Neuron (in vitro differentiated cells): ENCODE measurements around the gene HS6ST3.

Source experiments
- H2AFZ ChIP-seq: one replicate; pipeline ENCODE4 v1.6.1; 2013; ENCODE audit warnings: low read depth, mild to moderate bottlenecking, inconsistent platforms, low read length, moderate library complexity
- H3K27me3 ChIP-seq: one replicate; pipeline ENCODE4 v1.6.1; 2013; ENCODE audit warnings: low read length; ENCODE audit not compliant: insufficient read depth
- H3K36me3 ChIP-seq: one replicate; pipeline ENCODE4 v1.6.1; 2013; ENCODE audit warnings: low read length; ENCODE audit not compliant: insufficient read depth
- H3K4me1 ChIP-seq: one replicate; pipeline ENCODE4 v1.6.1; 2013; ENCODE audit warnings: low read length; ENCODE audit not compliant: insufficient read depth
- H3K4me3 ChIP-seq: 2 replicates; pipeline ENCODE4 v1.5.1; 2013; ENCODE audit warnings: mild to moderate bottlenecking, low read length, moderate library complexity
- H3K9me3 ChIP-seq: one replicate; pipeline ENCODE4 v1.6.1; 2013; ENCODE audit warnings: low read length

Gene HS6ST3

GRCh38 chr13:96615252-96615651, 525.3 kb downstream of the HS6ST3 start:
- Histone ChIP-seq H2AFZ (no peak overlapping the region), H3K4me3 (no peak overlapping the region), H3K36me3 (no peaks in the 10 kb centered on the region), H3K9me3 (no peaks in the 10 kb centered on the region), H3K4me1 (no peaks in the 10 kb centered on the region), H3K27me3 (no peaks in the 10 kb centered on the region)

GRCh38 chr13:96617528-96617927, 527.6 kb downstream of the HS6ST3 start:
- H3K36me3 ChIP-seq: no peaks in the 10 kb centered on the region
- H3K4me3 ChIP-seq: no peak overlapping the region
- H3K27me3 ChIP-seq: no peaks in the 10 kb centered on the region
- no peaks in the 10 kb centered on the region for H3K4me1 ChIP-seq
- no peak overlapping the region for H2AFZ ChIP-seq
- H3K9me3 ChIP-seq: no peaks in the 10 kb centered on the region

DNA sequence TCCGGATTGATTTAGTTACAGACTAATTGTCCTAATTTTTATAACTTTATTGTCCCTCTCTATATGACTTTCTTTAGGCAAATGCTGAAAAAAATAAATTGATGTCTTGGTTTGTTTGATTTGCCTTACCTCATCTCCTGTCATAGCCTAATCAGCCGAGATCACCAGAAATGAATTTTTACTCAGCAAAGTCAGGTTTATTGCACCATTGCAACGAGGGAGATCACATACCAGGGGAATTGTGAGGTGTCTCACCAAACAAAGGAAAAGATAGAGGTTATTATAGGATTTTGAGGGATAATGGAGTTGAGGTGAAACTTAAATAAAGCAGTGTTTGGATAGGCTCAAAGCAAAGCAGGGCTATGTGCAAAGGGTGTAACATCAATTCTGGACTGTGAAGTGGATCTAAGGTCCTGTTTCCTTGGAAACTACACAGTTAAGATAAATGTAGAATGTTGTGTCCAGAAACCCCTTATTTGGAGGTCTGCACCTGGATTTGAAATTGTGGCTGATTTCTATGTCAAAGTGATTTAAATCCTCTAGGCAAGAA, 531.8 kb downstream of the HS6ST3 start:
- Histone ChIP-seq H3K36me3 (no peaks in the 10 kb centered on the region), H3K4me1 (no peaks in the 10 kb centered on the region), H2AFZ (no peak overlapping the region), H3K4me3 (no peak overlapping the region), H3K27me3 (no peaks in the 10 kb centered on the region), H3K9me3 (no peaks in the 10 kb centered on the region)

GRCh38 chr13:96629331-96629730, 539.4 kb downstream of the HS6ST3 start:
- Histone ChIP-seq H3K4me1 (no peaks in the 10 kb centered on the region), H3K27me3 (no peaks in the 10 kb centered on the region), H2AFZ (no peak overlapping the region)

DNA sequence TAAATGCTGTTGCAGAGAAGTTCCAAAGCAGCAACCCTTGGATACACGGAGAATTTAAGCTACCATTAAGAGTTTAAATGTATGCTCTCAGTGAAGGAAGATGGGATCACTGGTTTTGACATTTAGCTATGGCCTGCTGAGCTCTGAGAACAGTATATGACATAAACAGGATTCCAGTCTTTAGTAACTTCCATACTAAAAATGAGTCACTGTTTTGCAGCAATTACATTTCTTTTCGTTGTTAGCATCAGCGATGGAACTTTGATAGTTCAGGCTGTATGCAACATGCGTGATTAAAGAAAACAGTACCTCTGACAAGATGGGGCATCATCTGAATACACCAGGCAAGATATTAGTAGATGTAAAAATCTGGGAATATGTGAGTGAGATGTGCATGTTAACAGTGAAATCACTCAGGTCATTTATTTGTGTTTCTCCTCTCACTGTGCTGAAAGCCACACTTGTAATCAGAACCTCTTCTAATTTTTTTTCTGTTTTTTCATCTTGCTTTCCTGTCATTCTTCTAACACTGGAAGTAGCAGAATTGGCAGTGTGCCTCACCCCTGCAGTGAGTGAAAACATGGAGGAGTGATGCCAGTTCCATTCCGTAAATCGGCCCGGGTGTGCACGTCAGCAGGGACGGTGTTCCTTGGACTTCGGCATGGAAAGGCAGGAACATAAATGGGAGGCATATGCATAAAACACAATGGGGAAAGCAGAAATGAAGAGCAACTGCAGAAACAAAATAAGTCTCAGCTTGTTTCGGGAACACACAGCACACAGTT, 542.8 kb downstream of the HS6ST3 start:
- no peaks in the 10 kb centered on the region for H3K9me3 ChIP-seq

More at GRCh38 chr13:96629331-96629730, 539.4 kb downstream of the HS6ST3 start:
- no peaks in the 10 kb centered on the region for H3K36me3 ChIP-seq
- H3K4me3 ChIP-seq: no peak overlapping the region
- no peaks in the 10 kb centered on the region for H3K9me3 ChIP-seq

DNA sequence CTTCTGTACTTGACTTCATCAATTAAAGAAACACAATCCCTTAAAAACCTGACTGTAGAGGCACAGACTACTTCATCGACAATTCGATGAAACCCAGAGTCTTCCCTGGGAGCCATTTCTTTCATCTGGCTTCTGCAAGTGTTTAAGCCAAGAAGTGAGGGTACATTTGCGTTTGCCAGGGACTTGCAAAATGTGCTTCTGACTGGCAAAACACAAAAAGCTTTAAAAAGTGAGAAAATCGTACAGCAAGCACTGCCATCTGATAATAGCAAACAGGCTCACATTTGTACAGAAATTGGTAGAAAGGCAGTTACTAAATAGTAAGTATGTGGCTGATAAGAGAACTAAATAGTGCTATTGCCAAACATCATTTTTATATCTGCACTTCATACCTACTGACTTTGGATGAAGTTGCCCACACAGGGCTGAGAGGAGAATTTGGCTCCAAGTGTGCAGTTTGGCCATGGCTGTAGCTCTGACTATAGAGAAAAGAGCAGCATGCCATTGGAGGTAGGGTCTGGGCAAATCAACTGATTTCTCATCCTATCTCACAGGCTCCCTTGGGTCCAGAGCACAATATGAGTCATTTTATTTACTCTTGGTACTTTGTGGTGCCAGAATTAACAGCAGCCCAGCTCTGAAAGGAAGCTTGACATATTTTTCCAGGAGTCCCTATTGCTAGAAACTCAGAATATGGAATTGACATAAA, 546.2 kb downstream of the HS6ST3 start:
- Histone ChIP-seq H3K4me3 (no peak overlapping the region), H3K36me3 (no peaks in the 10 kb centered on the region), H3K9me3 (no peaks in the 10 kb centered on the region), H2AFZ (no peak overlapping the region), H3K4me1 (no peaks in the 10 kb centered on the region), H3K27me3 (no peaks in the 10 kb centered on the region)

More for the DNA sequence above, 542.8 kb downstream of the HS6ST3 start:
- Histone ChIP-seq H3K27me3 (no peaks in the 10 kb centered on the region), H3K4me3 (no peak overlapping the region), H3K4me1 (no peaks in the 10 kb centered on the region), H3K36me3 (no peaks in the 10 kb centered on the region), H2AFZ (no peak overlapping the region)

DNA sequence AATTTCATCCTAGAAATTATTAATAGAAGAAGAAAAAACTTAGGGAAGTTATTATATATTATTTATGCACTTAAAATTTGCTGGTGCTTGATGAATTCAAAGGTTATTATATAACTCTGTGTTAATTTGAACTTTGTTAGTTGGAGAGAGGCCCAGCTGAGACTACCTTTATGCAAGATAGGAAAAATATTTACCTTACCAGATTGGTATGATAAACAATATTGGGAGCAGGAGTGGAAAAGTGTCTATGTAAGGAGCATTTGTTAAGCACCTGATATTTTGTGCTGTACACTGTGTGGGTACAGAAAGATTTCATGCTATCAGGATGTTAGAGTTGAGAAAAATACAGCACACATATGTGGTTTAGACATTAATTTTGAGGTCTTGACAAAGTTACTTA, 547.1 kb downstream of the HS6ST3 start:
- Histone ChIP-seq H3K27me3 (no peaks in the 10 kb centered on the region), H3K36me3 (no peaks in the 10 kb centered on the region), H2AFZ (no peak overlapping the region), H3K4me1 (no peaks in the 10 kb centered on the region), H3K4me3 (no peak overlapping the region), H3K9me3 (no peaks in the 10 kb centered on the region)

DNA sequence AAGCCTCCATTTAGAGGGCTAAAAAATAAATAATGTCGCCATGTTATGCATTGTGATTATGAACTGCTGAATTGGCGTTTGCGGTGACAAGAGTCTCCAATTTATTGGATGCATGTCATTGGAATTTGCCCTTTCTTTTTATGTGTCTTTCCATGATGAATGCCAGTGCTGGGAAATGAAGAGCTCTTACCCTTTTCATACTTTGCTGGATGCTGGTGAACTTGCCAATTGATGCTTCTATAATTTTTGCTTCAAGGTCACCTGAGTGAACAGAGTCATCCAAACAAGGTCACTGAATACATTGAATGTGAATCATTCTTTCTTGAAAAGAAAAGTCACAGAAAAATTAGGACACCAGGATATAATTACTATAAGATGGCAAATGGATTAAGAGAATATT, 556.2 kb downstream of the HS6ST3 start:
- no peaks in the 10 kb centered on the region for H3K27me3 ChIP-seq
- no peak overlapping the region for H2AFZ ChIP-seq
- H3K4me1 ChIP-seq: peaks cover 16% of the 10 kb centered on the region
- no peak overlapping the region for H3K4me3 ChIP-seq
- H3K36me3 ChIP-seq: no peaks in the 10 kb centered on the region
- peaks cover 2% of the 10 kb centered on the region for H3K9me3 ChIP-seq

GRCh38 chr13:96646515-96647211, 556.8 kb downstream of the HS6ST3 start:
- H3K9me3 ChIP-seq: peaks cover 2% of the 10 kb centered on the region
- no peak overlapping the region for H2AFZ ChIP-seq
- no peaks in the 10 kb centered on the region for H3K27me3 ChIP-seq
- no peaks in the 10 kb centered on the region for H3K36me3 ChIP-seq
- peaks cover 16% of the 10 kb centered on the region for H3K4me1 ChIP-seq
- no peak overlapping the region for H3K4me3 ChIP-seq

DNA sequence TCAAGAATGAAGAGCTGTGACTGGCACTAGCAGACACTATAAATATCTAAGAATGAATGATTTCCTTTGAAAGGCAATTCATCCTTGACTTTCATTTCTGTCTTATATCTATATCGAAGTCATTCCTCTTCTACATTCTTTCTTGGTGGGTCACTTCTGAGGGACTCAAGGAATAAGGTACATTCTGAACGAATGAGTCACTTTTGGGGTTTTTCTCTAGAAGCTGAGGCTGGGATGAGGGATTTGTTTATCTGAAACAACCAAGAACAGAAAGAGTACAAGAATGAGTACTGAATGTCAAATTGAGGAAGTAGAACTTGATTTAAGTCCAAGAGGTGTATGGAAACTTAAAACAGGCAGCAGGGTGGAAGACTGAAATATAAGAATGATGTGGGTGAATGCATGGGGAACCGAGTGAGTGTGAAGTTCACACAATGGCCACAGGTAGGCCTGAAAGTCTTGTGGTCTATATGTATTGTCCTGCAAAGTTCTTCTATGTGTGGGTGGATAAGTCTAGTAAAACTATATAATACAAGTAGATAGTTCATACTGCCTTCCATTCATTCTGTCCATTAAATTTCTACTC, 560.5 kb downstream of the HS6ST3 start:
- H2AFZ ChIP-seq: no peak overlapping the region
- H3K9me3 ChIP-seq: no peaks in the 10 kb centered on the region
- no peak overlapping the region for H3K4me3 ChIP-seq
- H3K4me1 ChIP-seq: peaks cover 16% of the 10 kb centered on the region
- H3K27me3 ChIP-seq: no peaks in the 10 kb centered on the region
- no peaks in the 10 kb centered on the region for H3K36me3 ChIP-seq

- Histone ChIP-seq H3K4me1 (peaks cover 9% of the 10 kb centered on the region), H3K9me3 (no peaks in the 10 kb centered on the region), H3K36me3 (no peaks in the 10 kb centered on the region), H3K4me3 (no peak overlapping the region), H3K27me3 (no peaks in the 10 kb centered on the region), H2AFZ (no peak overlapping the region)
These were observed 561.7 kb downstream of the HS6ST3 start for GRCh38 chr13:96651598-96651997.

- Histone ChIP-seq H3K27me3 (no peaks in the 10 kb centered on the region), H3K4me3 (no peak overlapping the region), H3K36me3 (no peaks in the 10 kb centered on the region), H3K9me3 (no peaks in the 10 kb centered on the region), H3K4me1 (peaks cover under 1% of the 10 kb centered on the region), H2AFZ (no peak overlapping the region)
These were observed 562.6 kb downstream of the HS6ST3 start for GRCh38 chr13:96652506-96652905.

GRCh38 chr13:96661612-96662011, 571.7 kb downstream of the HS6ST3 start:
- H3K36me3 ChIP-seq: no peaks in the 10 kb centered on the region
- H3K4me1 ChIP-seq: no peaks in the 10 kb centered on the region
- H3K27me3 ChIP-seq: no peaks in the 10 kb centered on the region
- H2AFZ ChIP-seq: no peak overlapping the region
- H3K4me3 ChIP-seq: no peak overlapping the region
- H3K9me3 ChIP-seq: no peaks in the 10 kb centered on the region
